Kidney (tissue), 14 donors: ENCODE results near the gene VENTX. TPM values are rescaled to one million over a fixed set of nuclear protein-coding genes. Genes with fewer than 3 reads are reported as not detected.

ENCODE experiments used
- DNase-seq, 5 donors: peaks; one replicate each; pipeline ENCODE4 v3.0.0-alpha.2; 2013 to 2020
- FAIRE-seq: peaks from 2 replicates; lab custom pipeline; 2012; peaks lifted over from hg19 to GRCh38; lab: Jason Lieb, UNC
- H3K27ac ChIP-seq, 2 donors: one replicate each; pipeline ENCODE4 v1.7.0; 2013; ENCODE audit warnings: low read depth in 2 of 2, low read length in 2 of 2, inconsistent platforms in 1 of 2
- H3K27me3 ChIP-seq: one replicate; pipeline ENCODE4 v1.7.1; 2013; ENCODE audit warnings: low read length, inconsistent platforms; ENCODE audit not compliant: control insufficient read depth, insufficient read depth
- H3K36me3 ChIP-seq, 3 donors: one replicate each; pipeline versions ENCODE4 v1.7.0 to v1.7.1; 2013; ENCODE audit warnings: low read length in 3 of 3, control low read depth in 1 of 3, inconsistent platforms in 1 of 3; ENCODE audit not compliant: insufficient read depth in 3 of 3, control insufficient read depth in 2 of 3
- H3K4me1 ChIP-seq, 3 donors: one replicate each; pipeline versions ENCODE4 v1.7.0 to v1.7.1; 2013; ENCODE audit warnings: low read length in 3 of 3, inconsistent platforms in 1 of 3, low read depth in 1 of 3; ENCODE audit not compliant: control insufficient read depth in 2 of 3, insufficient read depth in 2 of 3
- H3K4me3 ChIP-seq, 3 donors: one replicate each; pipeline versions ENCODE4 v1.7.0 to v1.8.1; 2013; ENCODE audit warnings: low read length in 3 of 3, control low read depth in 1 of 3, inconsistent platforms in 1 of 3
- H3K9ac ChIP-seq, 3 donors: one replicate each; pipeline versions ENCODE4 v1.7.0 to v1.7.1; 2013; ENCODE audit warnings: low read length in 3 of 3, control low read depth in 1 of 3, inconsistent platforms in 1 of 3
- H3K9me3 ChIP-seq, 3 donors: one replicate each; pipeline versions ENCODE4 v1.7.0 to v1.7.1; 2013; ENCODE audit warnings: low read length in 3 of 3, control low read depth in 1 of 3, inconsistent platforms in 1 of 3; ENCODE audit not compliant: control insufficient read depth in 2 of 3, insufficient read depth in 1 of 3
- CTCF ChIP-seq: IDR thresholded peaks from 3 replicates; pipeline ENCODE4 v1.5.1; 2012; ENCODE audit warnings: mild to moderate bottlenecking, moderate library complexity, borderline replicate concordance; ENCODE audit not compliant: insufficient read depth; ENCODE audit errors: extremely low read depth
- intact Hi-C: fragments of 100-400 bp; cut with DNase I; formaldehyde crosslinking; loops from one replicate; pipeline ENCODE4 v1.11.1; 2022
- polyA plus RNA-seq: library from polyadenylated mRNA; stranded (reverse); fragments of 350-450 nt; fragmentation: Illumina TruSeq; extraction: RNeasy Lipid Tissue Mini Kit (QIAGEN cat#74804); gene quantifications from one replicate; pipeline ENCODE4 v1.2.3, GENCODE V29; 2014; ENCODE audit warnings: low read depth, low replicate concordance; ENCODE audit not compliant: insufficient read depth
- total RNA-seq: library from RNA; stranded (reverse); fragmentation: NEBNext Ultra II Directional; extraction: Animal tissue kit (Norgen Biotek cat#: 25700); gene quantifications from one replicate; pipeline ENCODE4 v1.2.1, GENCODE V29; 2021
- donor health status: control.
- donor health status: control.
- donor health status: control.
- donor health status: control.
- donor health status: control.
- donor health status: DM: yes; HTN: yes; CAD: no.
- donor health status: Normal renal cell carcinoma (clear cell type).

The VENTX gene
- total and polyA plus RNA-seq, 2 donors from 2014 or later: 0.39 to 3.3 TPM

- Histone ChIP-seq H3K4me3 (no peak overlapping the region), H3K9me3 (no peaks in the 10 kb centered on the region), H3K36me3 (peaks cover 0 to 2% (median 0%) of the 10 kb centered on the region in 3 donors), H3K27ac (no peak overlapping the region), H3K4me1 (peaks cover 0 to 4% (median 0%) of the 10 kb centered on the region in 3 donors), H3K27me3 (peaks cover 6% of the 10 kb centered on the region), H3K9ac (no peak overlapping the region)
- intact Hi-C loops: no loop called here
- FAIRE-seq (no peak), DNase-seq (no peak)
- TF ChIP-seq CTCF: no peak
These were observed 5.9 kb downstream of the VENTX start for GRCh38 chr10:133243593-133243992.

GRCh38 chr10:133245439-133246235, 8.0 kb downstream of the VENTX start:
- no peak overlapping the region for H3K27ac ChIP-seq
- H3K9me3 ChIP-seq: no peaks in the 10 kb centered on the region
- no peak overlapping the region for H3K9ac ChIP-seq
- no peak for FAIRE-seq
- no peak for TF ChIP-seq CTCF
- intact Hi-C loops: no loop called here
- peak in 1 of 5 donors; percentile 11 for DNase-seq
- no peak overlapping the region for H3K4me3 ChIP-seq
- peaks cover 3% of the 10 kb centered on the region for H3K27me3 ChIP-seq
- peaks cover 0 to 2% (median 0%) of the 10 kb centered on the region in 3 donors for H3K36me3 ChIP-seq
- H3K4me1 ChIP-seq: peaks cover 0 to 4% (median 0%) of the 10 kb centered on the region in 3 donors

- DNase-seq: no peak
- intact Hi-C loops: no loop called here
- peaks cover 0 to 1% (median 0%) of the 10 kb centered on the region in 3 donors for H3K4me1 ChIP-seq
- no peak overlapping the region for H3K27ac ChIP-seq
- H3K9me3 ChIP-seq: no peaks in the 10 kb centered on the region
- H3K9ac ChIP-seq: no peak overlapping the region
- peaks cover 0 to 2% (median 0%) of the 10 kb centered on the region in 3 donors for H3K36me3 ChIP-seq
- peaks cover 3% of the 10 kb centered on the region for H3K27me3 ChIP-seq
- H3K4me3 ChIP-seq: no peak overlapping the region
- no peak for TF ChIP-seq CTCF
- FAIRE-seq: no peak
These were observed 8.6 kb downstream of the VENTX start for GRCh38 chr10:133246236-133246626.
